ENCODE measurements around the gene RBM4. TPM values are rescaled to one million over a fixed set of nuclear protein-coding genes. Genes with fewer than 3 reads are reported as not detected.

Gene RBM4
- total and polyA plus RNA-seq, 9 of the 15 experiments (the other 6 are each of a cell fraction or from before 2014, with no cell fraction given) = 81.6 to 233 (median 122) TPM

DNA sequence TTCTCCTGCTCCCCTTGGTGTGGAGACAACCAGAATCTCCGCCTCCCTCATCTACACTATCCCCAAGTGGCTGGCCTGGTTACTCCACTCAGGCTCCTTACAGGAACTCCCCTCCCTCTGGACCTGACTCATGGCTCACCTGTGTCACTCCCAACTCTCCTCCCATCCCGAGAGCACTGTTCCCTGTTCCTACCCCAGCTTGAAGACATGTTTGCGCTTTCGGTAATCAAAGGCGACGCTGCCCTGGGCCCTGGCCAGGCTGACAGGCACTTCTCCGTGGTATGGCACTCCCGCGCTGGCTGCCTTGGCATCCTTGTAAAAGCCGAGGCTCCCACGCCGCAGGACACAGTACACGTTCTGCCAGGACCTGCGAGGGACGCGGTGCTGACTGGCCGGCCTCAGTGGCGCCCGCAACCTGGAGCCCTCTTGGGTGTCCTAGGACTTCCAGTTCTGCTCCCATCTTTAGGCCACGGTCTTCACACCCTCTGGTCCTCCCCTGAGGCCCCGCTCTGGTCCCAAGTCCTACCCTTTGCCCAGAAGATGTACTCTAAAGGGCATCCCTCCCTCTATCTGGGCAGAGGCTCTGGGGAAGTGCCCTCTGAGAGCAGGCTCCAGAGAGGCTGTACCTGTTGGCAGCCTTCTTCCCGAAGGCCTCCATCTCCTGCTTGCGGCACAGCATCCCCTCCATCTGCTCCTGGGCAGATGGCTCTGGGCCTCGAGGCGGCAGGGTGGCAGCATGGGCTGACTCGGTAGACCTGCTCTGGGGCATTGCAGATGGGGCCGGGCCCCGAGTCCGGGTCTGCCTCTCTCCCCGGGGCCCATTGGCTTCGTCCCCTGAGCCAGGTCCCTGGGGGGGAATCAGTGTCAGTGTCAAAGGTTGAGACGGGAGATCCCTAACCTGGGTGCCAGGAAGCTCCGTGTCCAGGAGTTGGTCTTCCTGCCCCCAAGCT, 48.6 kb downstream of the RBM4 start:
- BruUV-seq (replicated peaks) = no TSS peak
- Histone ChIP-seq H3K36me3 (ENCODE audit: control insufficient read depth, insufficient read depth, low read length) (peaks cover 59% of the 10 kb centered on the region; the same call in 2 of the 3 replicates), H3K27me3 (ENCODE audit: control insufficient read depth in 2 of 2, insufficient read depth in 2 of 2, low read length in 2 of 2) (no peaks in the 10 kb centered on the region), H3K4me2 (ENCODE audit: insufficient read depth, low read length) (no peak overlapping the region), H3K79me2 (ENCODE audit: control insufficient read depth, insufficient read depth, low read length) (no peaks in the 10 kb centered on the region), H3K27ac (ENCODE audit: extremely low read depth, low read depth, low read length) (no peak overlapping the region), H3K4me3 (no peak overlapping the region), H4K20me1 (replicated peaks; ENCODE audit: control insufficient read depth, insufficient read depth, low read length) (no peaks in the 10 kb centered on the region), H3K9me3 (replicated peaks; ENCODE audit: control insufficient read depth, insufficient read depth, low read depth, low read length) (no peaks in the 10 kb centered on the region), H3K9ac (ENCODE audit: insufficient read depth in 1 of 2, low read depth in 2 of 2, low read length in 2 of 2) (peak overlapping the region in 1 of 2 experiments; percentile 33; a peak in 1 of 4 replicates), H3K9me1 (ENCODE audit: control insufficient read depth, insufficient read depth, low read length) (no peaks in the 10 kb centered on the region), H2AFZ (ENCODE audit: low read depth, low read length) (no peak overlapping the region), H3K4me1 (replicated peaks in 1 of 2; ENCODE audit: control insufficient read depth in 2 of 2, insufficient read depth in 2 of 2, low read length in 2 of 2) (peaks cover 0 to 3% of the 10 kb centered on the region in 2 experiments; a peak in 1 of 5 replicates)
- ATAC-seq (no peak), FAIRE-seq (no peak), DNase-seq (ENCODE audit: extremely low read depth in 1 of 4, low spot score in 3 of 4) (no peak)
- POLR2A ChIA-PET = interaction anchor here (0.6 to 2.1 kb wide), 5 partner anchors 9 to 158 kb away, joined by 3 to 10 read pairs (median 4); partner anchors contain the start of gene RBM4B
- intact Hi-C loops (cut with micrococcal nuclease) (no loop called here), in situ Hi-C loops (cut with MboI) (no loop called here)
- 93% methylated on average over 26 of the region's 33 CpGs for WGBS (ENCODE audit: insufficient coverage, low coverage, missing lambda C conversion rate)
- CTCF ChIA-PET (ENCODE audit: low intra/inter-chr PET ratio) = no interaction called here
- TF ChIP-seq, protein P1, sequence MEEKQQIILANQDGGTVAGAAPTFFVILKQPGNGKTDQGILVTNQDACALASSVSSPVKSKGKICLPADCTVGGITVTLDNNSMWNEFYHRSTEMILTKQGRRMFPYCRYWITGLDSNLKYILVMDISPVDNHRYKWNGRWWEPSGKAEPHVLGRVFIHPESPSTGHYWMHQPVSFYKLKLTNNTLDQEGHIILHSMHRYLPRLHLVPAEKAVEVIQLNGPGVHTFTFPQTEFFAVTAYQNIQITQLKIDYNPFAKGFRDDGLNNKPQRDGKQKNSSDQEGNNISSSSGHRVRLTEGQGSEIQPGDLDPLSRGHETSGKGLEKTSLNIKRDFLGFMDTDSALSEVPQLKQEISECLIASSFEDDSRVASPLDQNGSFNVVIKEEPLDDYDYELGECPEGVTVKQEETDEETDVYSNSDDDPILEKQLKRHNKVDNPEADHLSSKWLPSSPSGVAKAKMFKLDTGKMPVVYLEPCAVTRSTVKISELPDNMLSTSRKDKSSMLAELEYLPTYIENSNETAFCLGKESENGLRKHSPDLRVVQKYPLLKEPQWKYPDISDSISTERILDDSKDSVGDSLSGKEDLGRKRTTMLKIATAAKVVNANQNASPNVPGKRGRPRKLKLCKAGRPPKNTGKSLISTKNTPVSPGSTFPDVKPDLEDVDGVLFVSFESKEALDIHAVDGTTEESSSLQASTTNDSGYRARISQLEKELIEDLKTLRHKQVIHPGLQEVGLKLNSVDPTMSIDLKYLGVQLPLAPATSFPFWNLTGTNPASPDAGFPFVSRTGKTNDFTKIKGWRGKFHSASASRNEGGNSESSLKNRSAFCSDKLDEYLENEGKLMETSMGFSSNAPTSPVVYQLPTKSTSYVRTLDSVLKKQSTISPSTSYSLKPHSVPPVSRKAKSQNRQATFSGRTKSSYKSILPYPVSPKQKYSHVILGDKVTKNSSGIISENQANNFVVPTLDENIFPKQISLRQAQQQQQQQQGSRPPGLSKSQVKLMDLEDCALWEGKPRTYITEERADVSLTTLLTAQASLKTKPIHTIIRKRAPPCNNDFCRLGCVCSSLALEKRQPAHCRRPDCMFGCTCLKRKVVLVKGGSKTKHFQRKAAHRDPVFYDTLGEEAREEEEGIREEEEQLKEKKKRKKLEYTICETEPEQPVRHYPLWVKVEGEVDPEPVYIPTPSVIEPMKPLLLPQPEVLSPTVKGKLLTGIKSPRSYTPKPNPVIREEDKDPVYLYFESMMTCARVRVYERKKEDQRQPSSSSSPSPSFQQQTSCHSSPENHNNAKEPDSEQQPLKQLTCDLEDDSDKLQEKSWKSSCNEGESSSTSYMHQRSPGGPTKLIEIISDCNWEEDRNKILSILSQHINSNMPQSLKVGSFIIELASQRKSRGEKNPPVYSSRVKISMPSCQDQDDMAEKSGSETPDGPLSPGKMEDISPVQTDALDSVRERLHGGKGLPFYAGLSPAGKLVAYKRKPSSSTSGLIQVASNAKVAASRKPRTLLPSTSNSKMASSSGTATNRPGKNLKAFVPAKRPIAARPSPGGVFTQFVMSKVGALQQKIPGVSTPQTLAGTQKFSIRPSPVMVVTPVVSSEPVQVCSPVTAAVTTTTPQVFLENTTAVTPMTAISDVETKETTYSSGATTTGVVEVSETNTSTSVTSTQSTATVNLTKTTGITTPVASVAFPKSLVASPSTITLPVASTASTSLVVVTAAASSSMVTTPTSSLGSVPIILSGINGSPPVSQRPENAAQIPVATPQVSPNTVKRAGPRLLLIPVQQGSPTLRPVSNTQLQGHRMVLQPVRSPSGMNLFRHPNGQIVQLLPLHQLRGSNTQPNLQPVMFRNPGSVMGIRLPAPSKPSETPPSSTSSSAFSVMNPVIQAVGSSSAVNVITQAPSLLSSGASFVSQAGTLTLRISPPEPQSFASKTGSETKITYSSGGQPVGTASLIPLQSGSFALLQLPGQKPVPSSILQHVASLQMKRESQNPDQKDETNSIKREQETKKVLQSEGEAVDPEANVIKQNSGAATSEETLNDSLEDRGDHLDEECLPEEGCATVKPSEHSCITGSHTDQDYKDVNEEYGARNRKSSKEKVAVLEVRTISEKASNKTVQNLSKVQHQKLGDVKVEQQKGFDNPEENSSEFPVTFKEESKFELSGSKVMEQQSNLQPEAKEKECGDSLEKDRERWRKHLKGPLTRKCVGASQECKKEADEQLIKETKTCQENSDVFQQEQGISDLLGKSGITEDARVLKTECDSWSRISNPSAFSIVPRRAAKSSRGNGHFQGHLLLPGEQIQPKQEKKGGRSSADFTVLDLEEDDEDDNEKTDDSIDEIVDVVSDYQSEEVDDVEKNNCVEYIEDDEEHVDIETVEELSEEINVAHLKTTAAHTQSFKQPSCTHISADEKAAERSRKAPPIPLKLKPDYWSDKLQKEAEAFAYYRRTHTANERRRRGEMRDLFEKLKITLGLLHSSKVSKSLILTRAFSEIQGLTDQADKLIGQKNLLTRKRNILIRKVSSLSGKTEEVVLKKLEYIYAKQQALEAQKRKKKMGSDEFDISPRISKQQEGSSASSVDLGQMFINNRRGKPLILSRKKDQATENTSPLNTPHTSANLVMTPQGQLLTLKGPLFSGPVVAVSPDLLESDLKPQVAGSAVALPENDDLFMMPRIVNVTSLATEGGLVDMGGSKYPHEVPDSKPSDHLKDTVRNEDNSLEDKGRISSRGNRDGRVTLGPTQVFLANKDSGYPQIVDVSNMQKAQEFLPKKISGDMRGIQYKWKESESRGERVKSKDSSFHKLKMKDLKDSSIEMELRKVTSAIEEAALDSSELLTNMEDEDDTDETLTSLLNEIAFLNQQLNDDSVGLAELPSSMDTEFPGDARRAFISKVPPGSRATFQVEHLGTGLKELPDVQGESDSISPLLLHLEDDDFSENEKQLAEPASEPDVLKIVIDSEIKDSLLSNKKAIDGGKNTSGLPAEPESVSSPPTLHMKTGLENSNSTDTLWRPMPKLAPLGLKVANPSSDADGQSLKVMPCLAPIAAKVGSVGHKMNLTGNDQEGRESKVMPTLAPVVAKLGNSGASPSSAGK (IDR thresholded peaks at IDR 0.05) = no peak
- TF ChIP-seq HEY1 (CRISPR knock-in tag; IDR thresholded peaks at IDR 0.05; ENCODE audit: borderline replicate concordance) (no peak), ZNF232 (CRISPR knock-in tag; IDR thresholded peaks at IDR 0.05) (no peak), SRSF7 (optimal IDR thresholded peaks at IDR 0.05; ENCODE audit: low read depth, low read length) (no peak), ETV5 (CRISPR knock-in tag; IDR thresholded peaks at IDR 0.05; ENCODE audit: low read depth) (no peak), ZKSCAN8 (CRISPR knock-in tag; IDR thresholded peaks at IDR 0.05) (no peak), SMARCB1 (IDR thresholded peaks at IDR 0.05; ENCODE audit: insufficient read length, low read depth) (no peak), BCL6 (CRISPR knock-in tag; IDR thresholded peaks at IDR 0.05) (no peak), TBL1XR1 (IDR thresholded peaks at IDR 0.05; ENCODE audit: low read length in 2 of 2) (no peak), MTA2 (IDR thresholded peaks at IDR 0.05; ENCODE audit: low read depth) (no peak)
